Measurements from ENCODE around the gene CHMP6.

Gene CHMP6

GRCh38 chr17:81035521-81036196, 44.0 kb downstream of the CHMP6 start:
- no peak overlapping the region for H3K9ac ChIP-seq (ENCODE audit: low read depth, low read length, poor library complexity, severe bottlenecking)
- H3K4me3 ChIP-seq (ENCODE audit: low read length, poor library complexity, severe bottlenecking), result peak overlapping the region; percentile 70

GRCh38 chr17:81036197-81036941, 44.7 kb downstream of the CHMP6 start:
- H3K4me3 ChIP-seq (ENCODE audit: low read length, poor library complexity, severe bottlenecking), result no peak overlapping the region
- no peaks in the 10 kb centered on the region for H3K9me3 ChIP-seq (ENCODE audit: insufficient read depth, low read depth, low read length)
- no peaks in the 10 kb centered on the region for H3F3A ChIP-seq (ENCODE audit: low read depth)
- H3K9me2 ChIP-seq (replicated peaks; ENCODE audit: low read depth, low read length), result no peaks in the 10 kb centered on the region
- H3K27me3 ChIP-seq (ENCODE audit: insufficient read depth, low read length, poor library complexity, severe bottlenecking), result peaks cover 4% of the 10 kb centered on the region
- no peak overlapping the region for H3K4me2 ChIP-seq (ENCODE audit: low read depth, low read length, poor library complexity, severe bottlenecking)
- H3K36me3 ChIP-seq (ENCODE audit: insufficient read depth, low read length), result no peaks in the 10 kb centered on the region
- H2AFZ ChIP-seq (ENCODE audit: low read length), result no peak overlapping the region
- TF ChIP-seq CTCF (conservative IDR thresholded peaks at IDR 0.05; ENCODE audit: low read length), result no peak
- TF ChIP-seq EZH2phosphoT487 (IDR thresholded peaks at IDR 0.05; ENCODE audit: borderline replicate concordance), result no peak
- H3K9ac ChIP-seq (ENCODE audit: low read depth, low read length, poor library complexity, severe bottlenecking), result no peak overlapping the region
- H4K20me1 ChIP-seq (ENCODE audit: insufficient read depth, low read length, poor library complexity, severe bottlenecking), result no peaks in the 10 kb centered on the region
- no peaks in the 10 kb centered on the region for H3K79me2 ChIP-seq (ENCODE audit: insufficient read depth, low read length)
- peaks cover 4% of the 10 kb centered on the region for H3K4me1 ChIP-seq (ENCODE audit: insufficient read depth, low read length, poor library complexity, severe bottlenecking)

More at GRCh38 chr17:81035521-81036196, 44.0 kb downstream of the CHMP6 start:
- no peaks in the 10 kb centered on the region for H3K9me3 ChIP-seq (ENCODE audit: insufficient read depth, low read depth, low read length)
- H3K27me3 ChIP-seq (ENCODE audit: insufficient read depth, low read length, poor library complexity, severe bottlenecking), result peaks cover 4% of the 10 kb centered on the region
- H3K9me2 ChIP-seq (replicated peaks; ENCODE audit: low read depth, low read length), result no peaks in the 10 kb centered on the region
- H2AFZ ChIP-seq (ENCODE audit: low read length), result no peak overlapping the region
- no peaks in the 10 kb centered on the region for H3K36me3 ChIP-seq (ENCODE audit: insufficient read depth, low read length)
- H3F3A ChIP-seq (ENCODE audit: low read depth), result no peaks in the 10 kb centered on the region
- peaks cover 4% of the 10 kb centered on the region for H3K4me1 ChIP-seq (ENCODE audit: insufficient read depth, low read length, poor library complexity, severe bottlenecking)
- no peaks in the 10 kb centered on the region for H4K20me1 ChIP-seq (ENCODE audit: insufficient read depth, low read length, poor library complexity, severe bottlenecking)
- TF ChIP-seq CTCF (conservative IDR thresholded peaks at IDR 0.05; ENCODE audit: low read length) (no peak), EZH2phosphoT487 (IDR thresholded peaks at IDR 0.05; ENCODE audit: borderline replicate concordance) (no peak)
- H3K4me2 ChIP-seq (ENCODE audit: low read depth, low read length, poor library complexity, severe bottlenecking), result no peak overlapping the region
- H3K79me2 ChIP-seq (ENCODE audit: insufficient read depth, low read length), result no peaks in the 10 kb centered on the region

- Histone ChIP-seq H3K4me2 (ENCODE audit: low read depth, low read length, poor library complexity, severe bottlenecking) (no peak overlapping the region), H3K27me3 (ENCODE audit: insufficient read depth, low read length, poor library complexity, severe bottlenecking) (peaks cover 4% of the 10 kb centered on the region), H3K79me2 (ENCODE audit: insufficient read depth, low read length) (no peaks in the 10 kb centered on the region), H3K4me1 (ENCODE audit: insufficient read depth, low read length, poor library complexity, severe bottlenecking) (peaks cover 4% of the 10 kb centered on the region), H3K9ac (ENCODE audit: low read depth, low read length, poor library complexity, severe bottlenecking) (no peak overlapping the region), H3K4me3 (ENCODE audit: low read length, poor library complexity, severe bottlenecking) (no peak overlapping the region), H3F3A (ENCODE audit: low read depth) (no peaks in the 10 kb centered on the region), H3K36me3 (ENCODE audit: insufficient read depth, low read length) (no peaks in the 10 kb centered on the region), H4K20me1 (ENCODE audit: insufficient read depth, low read length, poor library complexity, severe bottlenecking) (no peaks in the 10 kb centered on the region), H2AFZ (ENCODE audit: low read length) (no peak overlapping the region), H3K9me2 (replicated peaks; ENCODE audit: low read depth, low read length) (no peaks in the 10 kb centered on the region), H3K9me3 (ENCODE audit: insufficient read depth, low read depth, low read length) (no peaks in the 10 kb centered on the region)
- TF ChIP-seq CTCF (conservative IDR thresholded peaks at IDR 0.05; ENCODE audit: low read length) (no peak), EZH2phosphoT487 (IDR thresholded peaks at IDR 0.05; ENCODE audit: borderline replicate concordance) (no peak)
These were observed 45.6 kb downstream of the CHMP6 start for GRCh38 chr17:81037026-81037797.
